Iris pigment epithelial cell (primary cell): ENCODE data around the gene ZFP37.
A peak's percentile ranks its signal among the peaks of the same experiment; 100 is the strongest.
"Not testable (repeated sequence)": the region's sequence is repeated elsewhere in the genome, so short reads cannot be mapped to it uniquely, and the experiment has no call there.

Experiments used
- DNase-seq: peaks from one replicate; pipeline ENCODE4 v3.0.0-alpha.2; 2011; ENCODE audit warnings: low read depth

Gene ZFP37

DNA sequence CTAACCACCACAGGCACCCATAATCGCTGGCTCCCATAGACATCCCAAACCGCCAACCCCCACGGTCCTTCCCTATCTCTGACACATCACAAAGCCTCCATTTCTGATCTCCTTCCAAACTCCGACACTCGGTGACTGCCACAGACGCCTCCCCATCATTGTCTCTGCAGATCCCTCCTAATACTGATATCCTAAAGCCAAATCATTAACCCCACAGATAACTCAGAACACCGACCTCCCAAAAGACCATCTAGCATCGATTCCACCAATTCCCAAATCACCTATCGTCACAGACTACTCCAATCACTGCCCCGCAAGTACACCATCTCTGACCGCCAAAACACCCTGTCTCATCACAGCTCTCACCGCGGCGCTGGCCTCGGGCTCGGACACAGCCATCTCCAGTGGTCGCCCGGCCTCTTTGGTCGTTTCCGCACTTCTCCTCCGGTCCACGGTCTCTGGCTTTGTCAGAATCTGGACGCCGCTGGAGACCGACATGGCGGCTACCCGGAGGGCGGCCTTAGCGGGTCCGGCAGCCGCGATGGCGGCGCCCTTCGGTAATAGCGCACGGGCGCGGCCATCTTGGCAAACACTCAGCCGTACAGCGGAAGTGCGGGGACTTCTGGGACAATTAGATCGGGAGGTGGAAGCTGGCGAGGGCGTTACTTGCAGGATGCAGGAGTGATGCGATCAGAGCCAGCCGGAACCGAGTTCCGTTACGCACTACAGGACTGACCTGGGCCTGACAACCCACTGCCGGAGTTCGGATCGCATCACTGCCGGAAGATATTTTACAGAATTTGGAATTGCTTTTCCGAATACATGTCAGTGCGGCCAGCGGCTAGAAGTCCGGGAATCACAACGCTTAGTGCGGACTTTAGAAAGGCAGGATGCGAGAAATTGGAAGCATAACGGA, at the start of gene ZFP37:
ZFP37 (minus strand) TSS at position 534 of the 916 bp plus-strand sequence; CDS start at position 498, 36 bp downstream.
- peak; percentile 96 for DNase-seq

DNA sequence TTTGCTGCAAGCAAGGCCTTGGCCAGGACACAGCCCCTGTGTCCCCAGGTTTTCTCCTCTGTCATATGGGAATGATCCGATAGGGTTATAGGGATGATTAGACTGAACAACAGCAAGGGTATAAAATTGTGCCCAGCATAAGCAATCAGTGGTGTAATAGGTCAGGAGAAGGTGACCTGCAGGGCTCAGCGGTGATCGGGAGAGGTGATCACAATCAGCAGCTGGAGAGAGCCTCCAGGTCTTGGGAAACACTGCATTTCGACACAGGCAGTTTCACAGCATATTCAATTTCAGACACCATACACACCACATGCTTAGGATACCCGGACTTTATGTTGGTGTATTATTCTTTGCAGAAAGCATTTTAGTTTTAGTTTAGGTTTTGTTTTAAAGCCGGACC, 48.8 kb upstream of the ZFP37 start:
- DNase-seq = not testable (repeated sequence)

DNA sequence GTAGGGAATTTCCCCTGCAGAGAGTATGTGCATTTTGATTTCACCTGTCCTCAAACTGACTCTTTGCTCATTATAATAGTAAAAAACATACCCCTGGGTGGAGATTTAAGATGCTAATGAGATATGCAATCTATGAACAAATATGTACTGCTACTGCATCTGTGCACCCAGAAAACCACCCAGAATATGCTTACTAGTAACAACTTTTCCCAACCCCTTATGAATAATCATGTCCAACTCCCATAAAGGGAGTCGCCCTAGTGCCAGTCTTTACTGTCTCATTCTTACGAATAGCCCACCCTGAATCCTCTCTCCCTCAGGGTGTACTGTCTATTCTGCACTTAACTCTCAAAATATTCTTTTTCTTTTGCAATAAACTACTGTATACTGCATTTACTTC, 39.0 kb upstream of the ZFP37 start:
- no peak for DNase-seq

DNA sequence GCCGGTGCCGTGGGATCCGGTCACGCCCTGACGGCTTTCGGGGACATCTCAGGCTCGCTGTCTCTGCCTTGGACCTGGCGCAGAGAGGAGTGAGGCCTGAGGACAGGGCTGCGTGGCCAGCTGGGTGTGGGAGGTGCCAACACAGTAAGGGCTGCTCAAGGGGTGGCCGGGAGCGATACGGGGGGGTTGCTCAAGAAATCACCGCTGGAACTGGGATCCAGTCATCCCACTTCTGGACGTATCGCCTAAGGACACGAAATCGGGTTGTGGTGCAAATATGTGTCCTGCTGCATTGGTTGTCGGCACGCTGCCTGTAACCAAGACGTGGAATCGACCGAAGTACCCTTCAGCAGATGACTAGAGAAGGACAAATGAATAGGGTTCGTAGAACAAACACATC, 33.4 kb upstream of the ZFP37 start:
- DNase-seq = not testable (repeated sequence)

DNA sequence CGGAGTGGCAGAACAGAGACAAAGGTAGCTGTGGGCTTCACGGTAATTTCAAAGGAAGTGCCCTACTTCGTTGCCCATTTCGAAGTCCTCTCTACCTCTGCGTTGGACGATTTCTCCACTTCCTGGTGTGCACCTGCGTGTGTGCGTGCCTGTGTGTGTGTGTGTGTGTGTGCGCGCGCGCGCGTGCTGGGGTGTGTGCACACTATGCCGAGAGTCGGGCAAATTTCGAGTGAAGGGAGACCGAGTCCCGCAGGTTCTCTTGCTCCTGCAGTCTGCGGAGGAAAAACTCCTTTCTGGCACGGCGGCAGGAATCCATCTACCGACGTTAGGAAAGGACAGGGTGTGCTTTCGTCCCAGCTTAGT, 32.6 kb upstream of the ZFP37 start:
- DNase-seq = not testable (repeated sequence)

DNA sequence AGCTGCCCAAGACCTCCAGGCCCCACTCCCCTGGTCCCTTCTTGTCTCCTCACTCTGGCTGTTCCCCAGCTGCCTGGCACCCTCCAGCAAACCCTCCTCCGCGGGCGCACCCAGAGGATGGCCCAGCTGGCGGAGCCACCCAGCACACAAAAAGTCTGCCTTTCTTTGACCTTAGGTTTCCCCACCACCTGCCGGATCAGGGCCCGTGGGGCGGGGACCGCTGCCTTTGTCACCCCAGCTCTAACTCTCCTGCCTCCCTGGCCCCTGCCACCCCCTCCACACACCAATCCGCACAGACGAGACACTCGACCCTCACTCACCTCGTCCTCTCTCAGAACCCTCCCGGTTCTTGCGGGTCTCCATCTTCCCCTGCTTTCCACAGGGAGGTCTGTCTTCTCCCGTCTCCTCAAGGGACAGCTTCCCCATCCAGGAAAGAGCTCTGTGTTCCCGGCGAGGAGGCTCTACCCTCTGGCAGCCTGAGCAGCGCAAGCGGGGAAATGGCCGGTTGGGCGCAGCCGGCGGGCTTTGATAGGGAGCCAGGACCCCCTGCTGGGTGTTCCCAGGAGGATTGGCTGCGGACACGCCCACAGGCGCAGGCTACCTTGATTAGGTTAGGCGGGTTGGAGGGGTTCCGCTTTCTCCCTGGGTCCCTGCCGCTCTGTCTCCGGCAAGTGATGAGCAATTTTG, 32.1 kb upstream of the ZFP37 start:
- DNase-seq = not testable (repeated sequence)

DNA sequence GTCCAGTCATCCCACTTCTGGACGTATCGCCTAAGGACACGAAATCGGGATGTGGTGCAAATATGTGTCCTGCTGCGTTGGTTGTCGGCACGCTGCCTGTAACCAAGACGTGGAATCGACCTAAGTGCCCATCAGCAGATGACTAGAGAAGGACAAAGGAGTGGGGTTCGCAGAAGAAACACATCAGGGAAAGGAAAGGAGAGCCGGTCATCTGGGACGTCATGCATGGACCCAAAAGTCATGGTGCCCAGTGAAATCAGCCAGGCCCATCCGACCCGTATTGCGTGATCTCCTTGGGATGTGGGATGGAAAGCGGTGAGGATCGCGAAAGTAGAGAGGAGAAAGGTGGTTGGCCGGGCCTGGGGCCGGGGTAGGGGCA, 6.4 kb upstream of the ZFP37 start:
- peak; percentile 9 for DNase-seq

DNA sequence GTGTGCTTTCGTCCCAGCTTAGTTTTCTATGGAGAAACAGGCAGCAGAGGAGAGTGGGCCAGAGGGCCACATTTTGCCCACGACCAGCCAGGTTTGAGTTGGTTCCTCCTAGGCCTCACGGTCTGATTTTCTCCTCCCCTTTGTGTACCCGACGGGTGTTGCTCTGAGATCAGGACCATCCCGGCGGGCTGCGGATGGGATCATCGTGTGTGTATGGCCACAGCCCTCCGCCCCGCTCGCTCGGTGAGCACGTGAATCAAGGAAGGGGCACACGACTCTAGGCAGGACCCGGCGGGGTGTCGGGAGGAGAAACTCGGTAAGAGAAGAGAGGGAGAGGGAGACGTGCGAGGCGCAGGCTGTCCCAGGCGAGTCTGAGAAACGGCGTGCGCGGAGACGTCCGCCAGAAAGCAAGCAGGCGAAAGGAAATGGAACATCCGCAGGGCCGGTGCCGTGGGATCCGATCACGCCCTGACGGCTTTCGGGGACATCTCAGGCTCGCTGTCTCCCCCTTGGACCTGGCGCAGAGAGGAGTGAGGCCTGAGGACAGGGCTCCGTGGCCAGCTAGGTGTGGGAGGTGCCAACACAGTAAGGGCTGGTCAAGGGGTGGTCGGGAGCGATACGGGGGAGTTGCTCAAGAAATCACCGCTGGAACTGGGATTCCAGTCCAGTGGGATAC, 5.9 kb upstream of the ZFP37 start:
- DNase-seq = not testable (repeated sequence)

DNA sequence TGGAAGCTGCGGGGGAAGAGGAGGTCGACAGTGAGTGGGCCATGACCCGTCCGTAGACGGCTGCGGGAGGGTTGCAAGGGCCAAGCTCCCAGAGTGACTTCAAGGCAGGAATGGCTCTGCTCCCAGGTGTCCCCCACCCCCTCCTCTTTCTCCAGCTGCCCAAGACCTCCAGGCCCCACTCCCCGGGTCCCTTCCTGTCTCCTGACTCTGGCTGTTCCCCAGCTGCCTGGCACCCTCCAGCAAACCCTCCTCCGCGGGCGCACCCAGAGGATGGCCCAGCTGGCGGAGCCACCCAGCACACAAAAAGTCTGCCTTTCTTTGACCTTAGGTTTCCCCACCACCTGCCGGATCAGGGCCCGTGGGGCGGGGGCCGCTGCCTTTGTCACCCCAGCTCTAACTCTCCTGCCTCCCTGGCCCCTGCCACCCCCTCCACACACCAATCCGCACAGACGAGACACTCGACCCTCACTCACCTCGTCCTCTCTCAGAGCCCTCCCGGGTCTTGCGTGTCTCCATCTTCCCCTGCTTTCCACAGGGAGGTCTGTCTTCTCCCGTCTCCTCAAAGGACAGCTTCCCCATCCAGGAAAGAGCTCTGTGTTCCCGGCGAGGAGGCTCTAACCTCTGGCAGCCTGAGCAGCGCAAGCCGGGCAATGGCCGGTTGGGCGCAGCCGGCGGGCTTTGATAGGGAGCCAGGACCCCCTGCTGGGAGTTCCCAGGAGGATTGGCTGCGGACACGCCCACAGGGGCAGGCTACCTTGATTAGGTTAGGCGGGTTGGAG, 4.7 kb upstream of the ZFP37 start:
- DNase-seq = peak; percentile 5

DNA sequence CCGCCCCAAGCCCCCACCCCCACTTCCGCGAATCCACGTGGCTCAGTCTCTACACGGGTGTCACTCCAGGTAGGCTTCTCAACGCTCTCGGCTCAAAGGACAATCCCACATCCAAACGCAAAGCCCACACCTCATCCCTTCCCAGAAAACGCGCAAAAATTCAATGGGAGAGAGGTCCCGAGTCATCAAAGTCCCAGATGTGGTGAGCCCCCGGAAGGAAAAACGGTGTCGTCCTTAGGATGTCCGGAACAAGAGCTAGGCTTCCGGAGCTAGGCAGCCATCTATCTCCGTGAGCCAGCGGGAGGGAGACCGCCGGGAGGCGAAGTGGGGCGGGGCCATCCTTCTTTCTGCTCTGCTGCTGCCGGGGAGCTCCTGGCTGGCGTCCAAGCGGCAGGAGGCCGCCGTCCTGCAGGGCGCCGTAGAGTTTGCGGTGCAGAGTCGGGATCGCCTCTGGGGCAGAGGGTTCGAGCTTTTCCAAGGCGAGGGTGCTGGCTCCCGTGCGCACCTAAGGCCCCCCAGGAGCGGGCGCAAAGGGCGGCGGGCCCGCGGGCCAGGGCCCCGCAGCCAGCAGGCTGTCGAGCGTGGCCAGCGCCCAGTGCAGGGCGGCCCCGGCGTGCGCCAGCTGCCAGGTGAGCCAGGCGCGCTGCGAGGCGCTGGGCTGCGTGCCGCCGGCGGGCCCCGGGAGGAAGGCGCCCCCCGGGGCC, 3.2 kb upstream of the ZFP37 start:
- DNase-seq = peak; percentile 9

DNA sequence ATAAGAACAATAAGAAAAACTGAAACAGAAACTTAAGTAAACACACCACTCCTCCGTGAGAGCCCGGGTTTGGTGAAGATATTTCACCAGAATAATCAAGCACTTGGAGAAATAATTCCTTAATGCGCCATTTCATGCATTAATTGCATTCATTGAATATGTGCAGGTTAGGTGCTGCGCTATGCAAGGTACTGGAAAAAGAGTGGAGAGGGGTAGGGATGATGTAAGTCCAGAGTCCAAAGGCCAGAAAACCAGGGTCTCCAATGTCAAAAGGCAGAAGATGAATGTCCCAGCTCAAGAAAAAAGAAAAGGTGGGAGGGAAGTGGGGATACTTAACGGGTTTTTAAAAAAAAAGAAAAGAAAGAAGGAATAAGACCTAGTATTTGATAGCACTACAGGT, 669 bp upstream of the ZFP37 start:
- no peak for DNase-seq

DNA sequence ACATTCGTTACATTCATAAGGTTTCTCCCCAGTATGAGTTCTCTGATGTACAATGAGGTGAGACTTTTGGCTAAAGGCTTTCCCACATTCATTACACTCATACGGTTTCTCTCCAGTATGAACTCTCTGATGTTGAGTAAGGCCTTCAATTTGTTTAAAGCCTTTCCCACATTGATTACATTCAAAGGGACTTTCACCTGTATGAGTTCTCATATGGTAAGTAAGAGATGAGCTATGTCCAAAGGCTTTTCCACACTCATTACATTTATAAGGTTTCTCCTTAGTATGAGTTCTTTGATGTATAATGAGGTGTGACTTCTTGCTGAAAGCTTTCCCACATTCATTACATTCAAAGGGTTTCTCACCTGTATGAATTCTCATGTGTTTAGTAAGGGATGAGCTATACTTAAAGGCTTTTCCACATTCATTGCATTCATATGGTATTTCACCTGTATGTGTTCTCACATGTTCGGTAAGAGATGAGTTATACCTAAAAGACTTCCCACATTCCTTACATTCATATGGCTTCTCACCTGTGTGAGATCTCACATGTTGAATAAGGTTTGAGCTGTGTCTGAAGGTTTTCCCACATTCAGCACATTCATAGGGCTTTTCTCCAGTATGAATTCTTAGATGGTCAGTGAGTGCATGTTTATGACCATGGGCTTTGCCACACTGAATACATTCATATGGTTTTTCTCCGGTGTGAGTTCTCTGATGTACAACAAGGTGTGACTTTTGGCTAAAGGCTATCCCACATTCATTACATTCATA, 13.5 kb downstream of the ZFP37 start:
- DNase-seq = peak; percentile 7

DNA sequence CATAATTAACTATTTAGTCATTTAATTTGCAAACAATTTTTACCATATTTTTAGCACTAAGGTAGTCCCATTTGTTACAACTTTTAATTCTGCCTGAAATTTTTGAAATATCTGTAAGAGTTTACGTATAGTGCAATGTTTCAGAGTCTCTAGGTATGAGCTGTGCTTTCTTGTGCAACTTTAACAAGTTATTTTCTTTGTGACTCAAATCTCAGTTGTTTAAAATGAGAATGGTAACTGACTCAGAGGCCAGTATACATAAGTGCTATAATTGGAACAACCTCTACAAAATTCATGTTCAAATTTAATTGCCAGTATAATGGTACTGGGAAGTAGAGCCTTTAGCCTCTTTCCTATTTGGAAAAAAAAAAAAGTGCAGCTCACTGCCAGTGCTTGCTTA, 30.3 kb downstream of the ZFP37 start:
- peak; percentile 15 for DNase-seq

DNA sequence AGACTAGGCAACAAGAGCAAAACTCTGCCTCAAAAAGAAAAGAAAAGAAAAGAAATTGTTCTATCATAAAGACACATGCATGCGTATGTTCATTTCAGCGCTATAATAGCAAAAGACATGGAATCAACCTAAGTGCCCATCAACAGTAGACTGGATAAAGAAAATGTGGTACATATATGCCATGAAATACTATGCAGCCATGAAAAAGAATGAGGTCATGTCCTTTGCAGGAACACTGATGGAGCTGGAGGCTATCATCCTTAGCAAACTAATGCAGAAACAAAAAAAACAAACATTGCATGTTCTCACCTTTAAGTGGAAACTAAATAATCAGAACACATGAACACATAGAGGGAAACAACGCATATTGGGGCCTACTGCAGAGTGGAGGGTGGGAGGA, 38.3 kb downstream of the ZFP37 start:
- DNase-seq = no peak

DNA sequence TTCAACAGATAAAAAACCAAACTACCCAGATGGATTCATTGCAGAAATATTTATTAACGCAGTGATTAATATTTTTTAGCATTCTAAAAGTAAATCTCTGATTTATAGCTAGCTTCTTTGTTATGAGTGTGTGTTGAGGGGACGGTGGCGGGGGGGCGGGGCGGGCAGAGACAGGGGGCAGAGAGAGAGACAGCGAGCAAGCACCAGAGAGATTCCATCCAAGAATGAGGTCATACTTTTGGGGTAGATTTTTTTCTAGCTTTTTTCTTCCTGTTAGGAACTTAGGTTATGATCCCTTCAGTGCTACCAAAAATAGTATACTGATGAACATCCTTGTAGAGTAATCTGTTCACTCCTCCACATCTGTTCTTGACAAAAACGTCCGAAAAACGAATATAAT, 44.0 kb downstream of the ZFP37 start:
- peak; percentile 1 for DNase-seq

DNA sequence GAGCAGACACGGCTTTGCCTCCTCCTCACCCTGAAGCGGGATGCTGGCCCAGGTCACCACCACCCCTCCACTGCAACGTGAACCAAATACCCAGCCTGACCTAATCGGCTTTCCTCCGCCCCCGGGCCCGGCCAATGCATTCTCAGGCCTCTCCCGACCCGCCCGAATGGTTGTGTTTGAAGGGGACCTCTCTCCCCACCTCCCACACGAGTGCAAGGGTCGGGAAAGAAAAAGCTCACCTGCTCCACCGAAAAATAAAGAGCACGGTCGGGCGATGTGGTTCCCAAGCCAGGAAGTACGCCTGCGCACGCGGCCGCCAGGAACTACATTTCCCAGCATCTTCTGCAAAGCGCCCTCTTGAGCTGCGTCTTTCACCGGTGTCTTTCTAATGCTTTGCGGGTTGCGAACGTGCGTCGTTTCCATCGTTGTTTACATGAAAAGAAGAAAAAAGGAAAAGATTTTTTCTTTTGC, 44.6 kb downstream of the ZFP37 start, which contains the start of gene ZNF883:
ZNF883 (minus strand) TSS at position 282 of the 471 bp plus-strand sequence.
- peak; percentile 87 for DNase-seq

DNA sequence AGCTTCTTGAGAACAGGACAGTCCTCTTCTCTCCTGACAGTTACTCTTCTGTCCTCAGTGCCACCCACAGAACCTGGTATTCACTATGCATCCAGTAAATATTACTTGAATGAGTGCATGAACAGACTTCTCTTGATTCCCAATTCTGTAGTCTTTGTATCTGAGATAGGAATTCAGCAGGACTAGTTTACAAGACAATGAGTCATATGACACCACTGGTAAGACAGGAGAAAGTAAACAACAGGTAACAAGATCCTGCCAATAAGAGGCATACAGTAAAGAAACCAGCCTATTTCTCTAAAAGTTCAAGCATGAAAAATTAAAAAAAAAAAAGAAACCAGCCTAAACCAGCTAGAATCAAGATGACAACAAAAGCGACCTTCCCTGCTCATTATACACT, 50.7 kb downstream of the ZFP37 start:
- no peak for DNase-seq

DNA sequence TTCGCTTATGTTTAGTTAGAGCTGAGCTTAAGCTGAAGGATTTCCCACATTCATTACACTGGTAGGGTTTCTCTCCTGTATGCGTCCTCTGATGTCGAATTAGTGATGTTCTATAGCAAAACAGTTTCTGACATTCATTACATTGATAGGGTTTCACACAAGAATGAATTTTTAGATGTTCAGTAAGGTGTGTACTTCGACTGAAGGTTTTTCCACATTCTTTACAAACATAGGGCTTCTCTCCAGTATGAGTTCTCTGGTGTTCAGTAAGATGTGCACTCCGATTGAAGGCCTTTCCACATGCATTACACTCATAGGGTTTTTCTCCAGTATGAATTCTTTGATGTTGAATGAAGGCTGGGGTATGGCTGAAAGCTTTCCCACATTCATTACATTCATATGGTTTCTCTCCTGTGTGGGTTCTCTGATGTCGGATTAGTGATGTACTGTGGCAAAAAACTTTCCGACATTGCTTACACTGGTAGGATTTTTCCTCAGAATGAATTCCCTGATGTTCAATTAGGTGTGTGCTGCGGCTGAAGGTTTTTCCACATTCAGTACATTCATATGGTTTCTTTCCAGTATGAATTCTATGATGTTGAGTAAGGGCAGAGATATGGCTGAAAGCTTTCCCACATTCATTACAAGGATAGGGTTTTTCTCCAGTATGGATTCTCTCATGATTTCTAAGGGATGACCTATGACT, 59.1 kb downstream of the ZFP37 start:
- no peak for DNase-seq
